ENCODE data around the gene GH1. TPM values are rescaled to one million over a fixed set of nuclear protein-coding genes. Genes with fewer than 3 reads are reported as not detected.

GH1 gene
- total RNA-seq, 1 donor from 2014 or later = not detected

DNA sequence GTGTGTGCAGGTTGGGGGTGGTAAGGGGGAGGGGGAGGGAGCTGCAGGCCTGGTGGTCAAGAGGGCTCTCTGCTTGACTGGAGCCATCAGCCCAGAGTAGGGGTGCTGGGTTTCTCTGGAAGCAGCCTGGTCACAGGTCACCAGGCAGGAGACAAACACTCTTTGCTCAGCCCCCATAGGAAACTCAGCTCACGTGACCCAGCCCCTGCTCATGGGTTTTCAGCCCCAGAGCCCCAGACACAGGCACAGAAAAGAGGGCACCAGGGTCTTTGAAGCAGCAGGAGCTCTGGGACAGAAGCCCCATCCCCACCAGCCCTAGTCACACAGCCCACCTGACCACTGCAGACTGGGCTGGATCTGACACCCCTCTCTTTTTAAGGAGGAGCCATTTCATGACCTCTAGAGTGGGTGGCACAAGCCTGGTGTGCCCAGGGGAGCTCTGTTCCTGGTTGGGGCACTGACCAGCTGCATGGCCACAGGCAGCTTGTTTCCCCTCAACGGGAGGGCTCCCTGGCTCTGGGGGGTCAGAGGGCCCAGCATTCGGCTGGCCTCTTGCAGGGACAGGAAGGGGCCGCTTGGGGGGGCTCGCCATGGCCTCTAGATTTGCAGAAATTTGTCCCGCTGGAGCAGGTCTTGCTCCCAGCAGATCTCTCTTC, 27.3 kb upstream of the GH1 start:
- intact Hi-C loops (cut with micrococcal nuclease) = loop anchor here (1.0 to 2.0 kb wide), 3 partner anchors 27 to 79 kb away; partner anchors contain the start of gene CSHL1

DNA sequence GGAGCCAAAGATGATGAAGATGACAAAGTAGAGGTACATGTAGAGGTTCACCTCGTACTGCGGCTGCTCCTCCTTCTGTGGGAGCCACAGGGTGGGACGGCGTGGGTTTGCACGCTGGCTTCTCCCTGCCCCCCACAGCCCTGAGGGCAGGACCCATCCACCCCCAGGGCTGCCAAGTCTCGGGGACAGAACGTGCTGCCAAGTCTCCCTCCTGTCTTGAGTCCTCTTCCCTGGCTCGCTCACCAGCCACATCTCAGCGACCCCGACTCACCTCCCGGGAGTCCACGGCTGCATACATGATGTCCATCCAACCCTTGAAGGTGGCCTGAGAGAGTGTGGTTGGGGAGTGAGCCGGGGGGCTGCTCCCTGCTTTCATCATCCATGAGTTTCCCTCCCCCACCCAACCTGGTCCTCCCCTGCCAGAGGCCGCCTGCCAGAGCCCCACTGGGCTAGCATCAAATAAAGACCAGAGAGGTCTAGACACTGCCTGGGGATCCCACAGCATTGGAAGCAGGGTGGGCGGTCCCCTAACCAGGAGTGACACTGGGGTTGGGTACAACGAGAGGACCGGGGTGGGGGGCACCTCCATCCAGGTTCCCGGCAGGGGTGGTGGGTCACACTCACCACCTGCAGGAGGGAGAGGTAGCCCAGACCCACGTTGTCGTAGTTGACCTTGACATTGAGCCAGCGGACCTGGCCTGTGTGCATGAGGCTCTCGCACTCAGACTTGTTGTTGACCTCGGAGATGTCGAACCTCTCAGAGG, 26.3 kb upstream of the GH1 start:
- intact Hi-C loops (cut with micrococcal nuclease) = no loop called here

DNA sequence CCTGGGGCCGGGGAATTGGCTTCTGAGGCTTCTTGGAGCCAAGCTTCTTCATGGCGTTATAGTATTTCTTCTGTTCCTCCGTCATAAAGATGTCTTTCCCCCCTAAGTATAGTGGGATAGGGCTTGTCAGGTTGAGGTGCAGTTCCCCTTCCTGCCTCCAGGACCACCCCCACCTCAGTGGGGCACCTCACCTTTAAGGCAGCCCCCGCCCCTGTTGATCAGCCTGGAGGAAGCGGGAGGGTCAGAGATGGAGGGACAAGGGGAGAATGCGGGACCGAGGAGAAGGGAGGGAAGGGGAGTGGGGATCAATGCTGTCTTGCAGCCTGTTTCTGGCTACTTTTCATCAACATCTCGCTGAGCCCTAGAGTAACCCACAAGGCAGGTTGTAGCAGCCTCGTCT, 25.1 kb upstream of the GH1 start:
- intact Hi-C loops (cut with micrococcal nuclease) = no loop called here

DNA sequence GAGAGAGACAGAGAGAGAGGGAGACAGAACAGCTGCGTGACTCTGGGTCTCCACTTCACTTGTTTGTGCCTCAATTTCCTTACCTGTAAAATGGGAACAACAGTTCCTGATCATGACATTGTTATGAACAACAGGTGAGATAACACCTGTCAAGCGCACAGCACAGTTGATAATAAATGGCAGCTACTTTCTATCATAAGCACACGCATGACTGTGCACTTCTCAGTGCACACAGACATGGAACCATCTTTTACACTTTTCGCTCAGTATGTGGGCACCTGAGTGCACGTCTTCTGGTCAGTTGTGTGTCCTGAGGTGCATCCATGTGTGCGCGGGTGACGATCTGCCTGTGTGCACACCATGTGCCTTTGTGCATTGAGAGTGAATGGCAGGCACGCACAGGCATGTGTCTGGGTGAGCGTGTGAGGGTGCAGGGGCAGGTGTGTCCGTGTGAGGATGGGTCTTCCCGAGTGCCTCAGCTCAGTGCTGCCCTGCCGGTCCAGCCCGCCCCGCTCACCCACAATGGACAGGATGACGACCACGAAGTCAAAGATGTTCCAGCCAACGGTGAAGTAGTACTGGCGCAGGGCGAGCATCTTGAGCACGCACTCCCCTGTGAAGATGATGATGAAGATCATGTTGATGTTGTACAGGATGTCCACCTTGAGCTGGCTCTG, 23.8 kb upstream of the GH1 start:
- intact Hi-C loops (cut with micrococcal nuclease) = no loop called here

DNA sequence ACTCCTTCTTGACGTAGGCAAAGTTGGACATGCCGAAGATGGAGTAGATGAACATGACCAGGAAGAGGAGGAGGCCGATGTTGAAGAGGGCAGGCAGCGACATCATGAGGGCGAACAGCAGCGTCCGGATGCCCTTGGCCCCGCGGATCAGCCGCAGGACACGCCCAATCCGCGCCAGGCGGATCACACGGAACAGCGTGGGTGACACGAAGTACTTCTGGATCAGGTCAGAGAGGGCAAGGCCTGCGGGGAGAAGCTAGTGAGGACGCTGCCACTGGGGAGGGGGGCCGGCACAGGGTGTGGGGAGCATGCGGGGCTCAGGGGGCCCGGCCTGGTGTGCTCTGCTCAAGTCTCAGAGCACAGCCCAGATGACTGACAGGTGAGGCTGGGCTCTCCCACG, 23.1 kb upstream of the GH1 start:
- intact Hi-C loops (cut with micrococcal nuclease) = no loop called here

DNA sequence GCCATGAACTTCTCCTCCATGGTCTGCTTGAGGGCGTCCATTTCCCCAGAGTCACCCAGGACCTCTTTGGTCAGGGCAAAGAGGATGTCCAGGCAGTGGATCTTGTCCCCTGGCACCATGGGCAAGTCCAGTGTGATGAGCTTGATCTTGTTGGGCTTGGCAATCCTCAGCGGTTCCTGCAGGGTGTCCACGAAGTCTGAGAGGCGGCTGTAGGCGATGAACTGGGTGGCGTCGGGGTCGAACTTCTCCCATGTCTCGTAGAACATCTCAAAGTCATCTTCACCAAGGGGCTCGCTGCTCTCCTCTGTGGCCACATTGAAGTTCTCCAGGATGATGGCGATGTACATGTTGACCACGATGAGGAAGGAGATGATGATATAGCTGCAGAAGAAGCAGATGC, 22.5 kb upstream of the GH1 start:
- intact Hi-C loops (cut with micrococcal nuclease) = no loop called here

DNA sequence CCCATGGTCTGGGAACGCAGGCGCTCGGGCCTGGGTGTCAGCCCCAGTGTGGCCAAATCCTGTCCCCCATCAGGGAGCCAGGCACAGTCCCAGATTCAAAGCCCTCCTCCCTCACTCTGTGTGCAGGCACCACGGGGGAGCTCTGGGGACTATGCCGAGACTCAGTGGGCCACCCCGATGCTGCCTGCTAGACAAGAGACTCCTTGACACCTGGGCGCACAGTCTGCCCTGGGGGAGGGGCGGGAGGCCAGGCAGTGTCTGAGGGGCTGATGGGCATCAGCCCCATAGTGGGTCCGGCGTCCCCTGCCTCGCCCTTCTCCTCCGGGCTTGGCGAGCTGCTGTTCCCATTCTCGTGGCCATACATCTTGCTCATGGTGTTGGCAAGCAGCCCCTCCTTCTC, 21.9 kb upstream of the GH1 start:
- intact Hi-C loops (cut with micrococcal nuclease) = no loop called here

DNA sequence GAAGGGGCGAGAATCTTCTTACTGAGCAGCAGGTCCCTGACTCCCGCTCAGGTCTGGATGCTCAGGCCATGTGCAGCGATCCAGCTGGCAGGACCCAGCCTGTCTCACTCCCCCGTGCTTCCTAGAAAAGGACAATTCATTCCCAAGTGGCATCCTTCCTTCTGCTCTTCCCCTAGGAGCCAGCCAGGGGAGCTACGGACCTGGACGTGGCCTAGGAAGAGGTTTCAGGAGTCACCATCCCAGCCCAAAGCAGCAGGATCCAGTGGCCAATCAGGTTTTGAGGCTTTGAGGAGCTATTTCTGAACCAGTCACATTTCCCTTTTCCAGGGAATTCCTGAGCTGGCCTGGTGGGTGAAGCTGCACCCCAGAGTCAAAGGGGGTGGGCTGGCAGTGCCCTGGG, 21.2 kb upstream of the GH1 start:
- intact Hi-C loops (cut with micrococcal nuclease) = no loop called here

DNA sequence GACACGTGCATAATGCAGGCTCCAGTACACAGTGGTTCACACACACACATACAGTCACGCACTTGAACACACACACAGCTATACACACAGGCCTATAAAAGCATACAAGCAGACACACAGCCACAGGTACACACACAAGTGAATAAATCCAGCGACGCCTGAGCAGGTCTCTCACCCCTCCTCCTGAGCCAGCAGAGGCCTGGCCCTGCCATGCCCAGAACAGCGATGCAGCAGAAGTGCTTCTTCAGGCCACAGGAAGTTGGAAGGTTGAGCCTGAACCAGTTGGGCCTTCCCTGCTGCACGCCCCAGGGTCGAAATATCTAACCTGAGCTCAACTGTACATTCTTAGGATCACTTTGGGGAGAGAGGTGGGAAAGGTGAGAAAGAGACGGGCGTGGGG, 20.8 kb upstream of the GH1 start:
- intact Hi-C loops (cut with micrococcal nuclease) = no loop called here

DNA sequence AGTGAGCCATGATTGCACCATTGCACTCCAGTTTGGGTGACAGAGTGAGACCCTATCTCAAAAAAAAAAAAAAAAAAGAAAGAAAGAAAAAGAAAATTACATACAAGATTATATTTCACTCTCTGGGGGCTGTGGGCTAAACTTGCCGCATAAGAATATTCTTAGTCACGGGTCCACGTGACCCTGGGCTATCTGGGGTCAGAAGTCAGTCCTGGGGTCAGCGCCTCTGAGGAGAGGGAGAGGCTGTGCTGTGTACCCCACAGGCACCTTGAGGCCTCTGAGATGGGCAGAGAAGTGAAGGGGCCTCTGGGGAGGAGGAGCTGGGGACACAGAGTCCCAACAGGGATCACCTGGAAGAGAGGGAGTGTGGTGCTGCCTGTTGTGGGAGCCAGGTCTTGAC, 19.3 kb upstream of the GH1 start:
- intact Hi-C loops (cut with micrococcal nuclease) = no loop called here

DNA sequence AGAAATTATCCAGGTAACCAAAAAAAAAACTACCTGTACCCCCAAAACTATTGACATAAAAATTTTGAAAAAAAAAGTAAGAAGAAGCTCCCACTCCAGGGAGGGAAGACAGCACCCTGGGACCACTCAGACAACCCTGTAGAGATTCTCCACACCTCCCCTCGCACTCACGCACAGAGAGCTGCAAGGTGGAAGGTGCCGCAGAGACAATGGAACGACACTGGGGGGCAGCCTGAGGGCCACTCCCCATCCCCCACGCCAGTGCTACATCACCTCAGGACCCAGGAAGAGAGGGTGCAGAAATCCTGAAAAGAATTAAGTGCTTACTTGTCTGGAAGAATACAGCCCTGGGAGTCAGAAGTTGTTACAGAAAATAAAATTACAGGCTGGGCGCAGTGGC, 18.7 kb upstream of the GH1 start:
- intact Hi-C loops (cut with micrococcal nuclease) = no loop called here

DNA sequence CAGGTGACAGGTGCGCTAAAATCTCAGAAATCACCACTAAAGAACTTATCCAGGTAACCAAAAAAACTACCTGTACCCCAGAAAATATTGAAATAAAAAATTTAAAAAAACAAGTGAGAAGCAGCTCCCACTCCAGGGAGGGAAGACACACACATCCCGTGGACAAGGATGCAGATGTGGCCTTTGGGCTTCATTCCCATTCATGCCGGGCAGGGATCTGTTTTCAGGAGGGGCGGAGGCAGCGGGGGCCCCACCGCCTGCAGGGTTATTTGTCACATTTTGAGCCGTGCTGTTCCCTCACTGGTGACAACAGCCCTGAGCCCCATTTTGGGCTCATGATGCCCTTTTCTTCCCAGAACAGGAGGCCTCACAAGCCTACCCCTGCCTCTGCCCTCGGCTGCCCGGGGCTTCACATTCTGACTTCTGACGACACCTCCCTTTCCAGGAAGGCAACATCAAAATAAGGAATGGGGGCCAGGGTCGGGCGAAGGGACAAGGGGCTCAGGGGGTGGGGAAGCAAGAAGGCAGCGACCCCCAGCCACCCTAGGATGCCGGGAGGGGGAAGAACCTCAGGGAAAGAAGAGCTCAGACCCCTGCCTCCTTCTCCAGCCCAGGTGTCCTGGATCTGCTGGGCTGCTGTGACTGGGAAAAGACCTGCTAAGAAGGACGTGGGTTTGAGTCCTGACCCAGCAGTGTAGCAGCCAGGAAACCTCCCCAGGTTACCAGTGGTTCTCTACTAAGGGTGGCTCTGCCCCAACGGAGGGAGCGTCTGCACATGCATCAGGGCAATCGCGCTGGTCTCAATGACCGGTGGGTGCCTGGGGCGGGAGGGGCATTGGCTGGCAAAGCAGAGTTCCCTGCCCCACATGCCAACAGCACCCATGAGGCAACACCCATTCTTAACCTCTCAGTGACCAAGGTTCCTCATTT, 15.8 kb upstream of the GH1 start:
- intact Hi-C loops (cut with micrococcal nuclease) = loop anchor here (5.0 kb wide), 1 partner anchor 93 kb away; no protein-coding TSS in a partner anchor

DNA sequence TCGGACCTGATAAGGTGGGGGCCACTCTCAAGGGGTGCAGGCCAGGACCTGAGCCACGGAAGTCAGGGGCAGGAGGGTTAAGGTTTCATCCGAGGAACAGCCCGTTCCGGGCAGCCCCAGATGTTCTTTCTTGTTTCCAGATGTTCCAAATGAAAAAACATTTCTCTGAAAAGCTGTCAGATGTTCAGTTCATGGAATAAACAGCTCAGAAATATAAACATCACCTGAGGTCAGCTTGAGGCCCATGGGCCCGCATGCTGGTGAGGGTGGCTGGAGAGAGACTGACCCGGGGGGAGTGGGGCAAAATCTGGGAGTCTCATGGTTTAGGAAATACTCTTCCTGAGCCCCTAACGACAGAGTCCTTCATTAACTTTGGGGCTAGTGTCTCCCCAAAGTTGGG, 15.0 kb upstream of the GH1 start:
- intact Hi-C loops (cut with micrococcal nuclease) = loop anchor here (5.0 kb wide), 1 partner anchor 94 kb away; no protein-coding TSS in a partner anchor

DNA sequence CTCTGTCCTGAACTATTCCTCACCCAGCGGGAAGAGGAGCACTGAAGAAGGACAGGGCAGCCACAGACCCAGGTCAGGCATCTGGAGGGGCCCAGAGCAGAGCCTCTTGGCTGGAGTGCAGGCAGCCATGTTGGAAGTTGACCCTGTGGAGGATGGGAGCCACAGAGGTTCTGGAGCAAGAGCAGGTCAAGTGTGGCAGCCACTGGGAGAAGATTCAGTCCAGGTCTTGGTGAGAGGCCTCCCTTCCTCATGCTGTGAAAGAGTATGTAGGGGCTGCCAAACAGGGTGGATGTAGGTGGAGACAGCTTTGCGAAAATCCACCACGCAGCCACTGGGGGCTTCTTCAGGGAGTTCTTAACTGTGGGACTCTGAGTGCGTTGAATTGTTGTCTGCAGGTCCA, 14.1 kb upstream of the GH1 start:
- intact Hi-C loops (cut with micrococcal nuclease) = loop anchor here (5.0 kb wide), 1 partner anchor 95 kb away; no protein-coding TSS in a partner anchor

DNA sequence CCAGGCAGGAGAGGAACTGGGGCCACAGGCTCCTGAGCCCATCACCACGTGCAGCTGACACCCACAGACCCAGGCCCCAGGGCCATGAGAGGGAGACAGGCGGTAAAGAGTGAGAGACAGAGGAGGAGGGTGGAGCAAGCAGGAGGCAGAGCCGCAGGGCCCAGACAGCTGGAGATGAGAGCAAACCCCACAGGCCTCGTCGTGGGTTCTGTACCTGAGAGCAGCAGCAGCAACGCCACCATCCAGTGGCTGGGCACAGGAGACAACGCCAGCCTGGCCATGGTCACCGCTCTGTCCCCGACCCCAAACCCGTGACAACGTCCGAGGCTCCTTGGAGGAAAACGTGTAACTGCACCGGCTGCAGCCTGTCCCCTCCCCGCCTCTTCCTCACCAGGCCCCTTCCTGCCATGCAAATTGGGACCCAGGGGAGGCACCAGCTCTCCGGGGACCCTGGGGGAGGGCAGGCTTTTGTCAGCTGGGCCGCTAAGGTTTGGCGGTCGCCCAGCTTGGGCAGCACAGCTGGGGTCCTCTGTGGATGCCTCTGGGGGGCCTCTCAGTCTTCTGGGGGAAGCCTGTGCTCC, 13.4 kb upstream of the GH1 start, which contains the start of gene CD79B:
TSS of gene CD79B (minus strand) at position 351 of the 581 bp plus-strand sequence. CDS start at position 281, 70 bp downstream.
- intact Hi-C loops (cut with micrococcal nuclease) = loop anchor here (5.0 kb wide), 1 partner anchor 95 kb away; no protein-coding TSS in a partner anchor

DNA sequence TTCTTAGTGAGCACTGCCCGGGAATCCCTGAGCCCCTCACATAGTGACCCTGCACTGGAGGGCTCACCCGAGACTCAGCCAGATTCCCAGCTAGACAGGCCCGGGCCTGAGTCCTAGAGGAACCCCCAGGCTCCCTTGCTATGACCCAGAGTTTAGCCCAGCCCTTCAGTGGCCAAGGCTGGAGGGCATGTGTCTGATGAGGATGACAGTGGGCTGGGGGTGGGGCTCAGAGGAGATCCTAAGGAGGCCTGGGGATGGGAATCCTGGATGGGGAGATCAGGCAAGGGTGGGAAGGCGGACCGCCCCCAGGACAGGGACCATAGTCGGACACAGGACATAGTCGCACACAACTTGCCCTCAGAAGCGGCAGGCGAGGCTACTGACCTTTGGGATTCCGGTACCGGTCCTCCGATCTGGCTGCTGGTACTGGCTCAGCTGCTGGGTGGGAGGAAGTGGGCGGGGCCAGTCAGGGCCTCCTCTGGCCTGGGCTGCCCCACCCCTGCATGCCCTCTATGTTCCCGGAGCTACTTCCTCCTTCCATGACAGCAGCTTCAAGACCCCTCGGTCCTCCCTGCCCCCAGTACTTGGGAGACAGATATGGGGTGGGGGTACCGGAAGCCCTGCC, 12.4 kb upstream of the GH1 start:
- intact Hi-C loops (cut with micrococcal nuclease) = loop anchor here (5.0 kb wide), 1 partner anchor 96 kb away; no protein-coding TSS in a partner anchor

DNA sequence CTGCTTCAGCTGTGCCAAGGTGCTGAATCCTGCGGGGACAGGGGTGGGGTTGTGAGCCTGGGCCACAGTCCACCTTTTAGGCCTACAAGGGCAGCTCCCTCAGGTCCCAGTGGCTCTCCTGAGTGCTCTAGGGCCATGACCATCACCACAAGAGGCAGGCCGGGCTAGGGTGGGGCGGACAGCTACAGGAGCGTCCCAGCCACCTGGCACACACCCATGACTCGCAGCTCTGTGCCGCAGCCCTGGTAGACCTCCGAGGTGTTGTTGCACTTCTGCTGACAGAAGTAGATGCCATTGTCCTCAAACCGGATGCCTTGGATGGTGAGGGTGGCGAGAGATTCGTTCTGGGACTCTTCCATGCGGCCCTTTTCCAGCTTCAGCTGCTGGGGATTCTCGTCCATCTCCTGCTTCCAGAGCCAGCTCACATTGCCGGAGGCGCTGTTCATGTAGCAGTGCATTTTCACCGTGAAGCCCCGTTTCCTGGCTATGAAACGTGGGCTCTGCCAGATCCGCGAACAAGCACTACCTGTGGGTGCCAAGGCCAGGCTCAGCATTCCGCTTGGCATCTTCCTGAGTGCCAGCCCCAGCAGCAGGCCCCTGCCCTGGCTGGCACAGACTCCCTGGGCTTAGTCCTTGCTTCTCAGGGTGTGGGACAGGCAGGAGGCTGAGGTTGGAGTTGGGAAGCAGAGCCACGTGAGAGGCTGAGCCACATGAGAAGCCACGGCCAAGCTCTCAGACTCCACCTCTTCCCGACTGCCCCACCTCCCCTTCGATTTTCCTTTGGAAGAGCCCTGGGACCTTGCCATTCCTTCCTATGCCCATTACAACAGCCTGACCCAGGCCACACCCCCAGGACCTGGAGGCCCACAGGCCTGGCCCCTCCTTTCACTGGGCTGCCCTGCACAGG, 11.5 kb upstream of the GH1 start:
- intact Hi-C loops (cut with micrococcal nuclease) = loop anchor here (5.0 kb wide), 1 partner anchor 97 kb away; no protein-coding TSS in a partner anchor

DNA sequence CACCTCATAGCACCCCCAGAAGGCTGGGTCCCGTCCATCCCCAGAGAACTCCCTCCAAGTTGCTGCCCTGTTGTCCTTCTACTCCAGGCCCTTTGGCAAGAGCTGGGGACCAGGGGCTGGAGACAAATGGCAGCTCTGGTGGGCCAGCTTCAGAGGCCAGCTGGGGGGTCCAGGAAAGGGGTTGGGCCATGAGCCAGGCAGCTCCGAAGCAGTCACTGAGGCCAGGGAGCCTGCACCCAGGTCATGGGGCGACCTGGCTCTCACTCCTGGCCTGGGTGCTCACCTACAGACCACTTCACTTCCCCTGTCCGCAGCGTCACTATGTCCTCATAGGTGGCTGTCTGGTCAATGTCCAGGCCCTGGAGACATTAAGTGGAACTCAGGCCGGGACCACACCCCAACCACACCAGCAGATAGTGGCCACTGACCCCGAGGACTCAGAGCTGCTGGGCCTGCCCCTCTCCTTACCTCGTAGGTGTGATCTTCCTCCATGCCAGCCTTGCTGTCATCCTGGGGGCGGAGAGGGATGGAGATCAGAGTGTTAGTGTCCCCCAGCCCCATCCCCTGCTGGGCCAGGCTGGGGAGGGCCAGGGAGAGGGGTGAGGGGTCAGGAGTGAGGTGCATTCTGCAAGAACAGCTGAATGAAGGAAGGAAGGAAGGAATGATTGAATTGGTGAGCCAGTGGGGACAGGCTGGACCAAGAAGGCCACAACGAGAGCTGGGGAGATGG, 10.5 kb upstream of the GH1 start:
- intact Hi-C loops (cut with micrococcal nuclease) = no loop called here

Data from T-helper 2 cell treated with Interferon-gamma antibody and Interleukin-4, amounts not matched to agents 100 ng/mL and 5 ng/mL, for 36 hours (primary cell).